ENCODE data around the gene SCAANT1.

The SCAANT1 gene

DNA sequence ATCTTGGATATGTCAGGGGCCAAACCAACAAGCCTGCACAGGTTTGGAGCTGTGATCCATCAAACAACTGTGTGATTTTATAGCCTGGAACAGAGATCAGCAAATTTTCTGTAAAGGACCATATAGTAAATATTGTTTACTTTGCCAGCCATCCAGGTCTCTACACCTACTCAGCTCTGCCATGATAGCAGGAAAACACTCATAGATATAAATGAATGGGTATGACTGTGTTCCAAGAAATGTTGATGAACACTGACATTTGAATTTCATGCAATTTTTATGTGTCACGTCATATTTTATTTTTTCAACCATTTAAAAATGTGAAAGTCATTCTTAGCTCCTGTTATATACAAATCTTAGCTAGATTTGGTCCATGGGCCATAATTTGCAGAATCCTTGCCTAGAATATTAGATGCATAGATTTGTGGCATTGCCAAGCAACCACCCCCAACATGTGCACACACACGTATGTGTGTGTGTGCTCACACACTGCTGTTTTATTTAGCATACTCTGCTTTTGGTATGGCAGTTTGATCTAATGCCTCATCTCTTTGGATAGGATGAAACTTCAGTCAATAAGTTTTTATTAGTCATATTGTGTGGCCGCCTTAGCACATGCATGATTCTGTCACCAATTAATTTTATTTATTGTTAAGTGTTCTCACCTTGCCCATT lies 42.1 kb downstream of the SCAANT1 start:
- TF ChIP-seq PAX5 (IDR thresholded peaks at IDR 0.05; ENCODE audit: insufficient read depth, low read length, severe bottlenecking) (no peak), TAF1 (IDR thresholded peaks at IDR 0.05; ENCODE audit: low read depth, low read length) (no peak)
- FAIRE-seq = peak; percentile 64
- no peak for DNase-seq (ENCODE audit: insufficient read length, low spot score)

DNA sequence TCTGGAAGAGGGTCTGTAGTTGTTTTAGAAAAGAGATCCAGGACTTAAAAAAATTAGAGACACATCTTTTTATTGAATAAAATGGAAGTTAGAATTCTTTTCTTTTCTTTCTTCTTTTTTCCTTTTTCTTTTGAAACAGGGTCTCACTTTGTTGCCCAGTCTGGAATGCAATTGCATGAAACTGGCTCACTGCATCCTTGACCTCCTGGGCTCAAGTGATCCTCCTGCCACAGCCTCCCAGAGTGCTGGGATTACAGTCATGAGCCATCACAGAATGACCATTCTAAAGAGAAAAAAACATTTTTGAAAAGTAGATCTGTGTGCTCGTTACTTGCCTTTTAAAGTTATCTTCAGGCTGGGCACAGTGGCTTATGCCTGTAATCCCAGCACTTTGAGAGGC lies 45.0 kb downstream of the SCAANT1 start:
- TF ChIP-seq SPI1 (IDR thresholded peaks at IDR 0.05; ENCODE audit: low read depth, low read length) = no peak
- TF ChIP-seq POLR2AphosphoS5 (IDR thresholded peaks at IDR 0.05; ENCODE audit: low read depth, low read length) = no peak
- no peak for TF ChIP-seq TAF1 (IDR thresholded peaks at IDR 0.05; ENCODE audit: low read depth, low read length)
- TF ChIP-seq POU2F2 (IDR thresholded peaks at IDR 0.05; ENCODE audit: low read depth, low read length) = no peak
- no peak for TF ChIP-seq POLR2A (IDR thresholded peaks at IDR 0.05; ENCODE audit: low read depth, low read length)
- no peak for TF ChIP-seq PAX5 (IDR thresholded peaks at IDR 0.05; ENCODE audit: insufficient read depth, low read length, severe bottlenecking)
- FAIRE-seq = no peak

DNA sequence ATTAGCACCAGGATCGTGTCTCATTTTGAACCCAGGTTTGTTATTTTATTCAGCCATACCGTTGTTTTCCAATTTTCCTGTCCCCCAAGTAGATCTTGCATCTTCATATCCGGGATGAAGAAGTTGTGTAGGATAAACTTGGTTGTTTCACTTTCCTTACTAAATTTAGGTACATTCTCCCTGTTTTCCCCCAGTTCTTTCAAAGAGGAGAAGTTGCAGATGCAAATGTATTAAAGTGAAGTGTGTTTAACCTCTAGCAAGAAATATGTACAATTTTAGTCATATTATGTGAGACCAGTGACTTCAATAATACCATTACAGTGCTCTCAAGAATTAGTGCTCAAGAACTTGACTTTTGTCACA lies 47.2 kb downstream of the SCAANT1 start:
- FAIRE-seq = no peak

More for the DNA sequence above, 45.0 kb downstream of the SCAANT1 start:
- no peak for DNase-seq (ENCODE audit: insufficient read length, low spot score)

DNA sequence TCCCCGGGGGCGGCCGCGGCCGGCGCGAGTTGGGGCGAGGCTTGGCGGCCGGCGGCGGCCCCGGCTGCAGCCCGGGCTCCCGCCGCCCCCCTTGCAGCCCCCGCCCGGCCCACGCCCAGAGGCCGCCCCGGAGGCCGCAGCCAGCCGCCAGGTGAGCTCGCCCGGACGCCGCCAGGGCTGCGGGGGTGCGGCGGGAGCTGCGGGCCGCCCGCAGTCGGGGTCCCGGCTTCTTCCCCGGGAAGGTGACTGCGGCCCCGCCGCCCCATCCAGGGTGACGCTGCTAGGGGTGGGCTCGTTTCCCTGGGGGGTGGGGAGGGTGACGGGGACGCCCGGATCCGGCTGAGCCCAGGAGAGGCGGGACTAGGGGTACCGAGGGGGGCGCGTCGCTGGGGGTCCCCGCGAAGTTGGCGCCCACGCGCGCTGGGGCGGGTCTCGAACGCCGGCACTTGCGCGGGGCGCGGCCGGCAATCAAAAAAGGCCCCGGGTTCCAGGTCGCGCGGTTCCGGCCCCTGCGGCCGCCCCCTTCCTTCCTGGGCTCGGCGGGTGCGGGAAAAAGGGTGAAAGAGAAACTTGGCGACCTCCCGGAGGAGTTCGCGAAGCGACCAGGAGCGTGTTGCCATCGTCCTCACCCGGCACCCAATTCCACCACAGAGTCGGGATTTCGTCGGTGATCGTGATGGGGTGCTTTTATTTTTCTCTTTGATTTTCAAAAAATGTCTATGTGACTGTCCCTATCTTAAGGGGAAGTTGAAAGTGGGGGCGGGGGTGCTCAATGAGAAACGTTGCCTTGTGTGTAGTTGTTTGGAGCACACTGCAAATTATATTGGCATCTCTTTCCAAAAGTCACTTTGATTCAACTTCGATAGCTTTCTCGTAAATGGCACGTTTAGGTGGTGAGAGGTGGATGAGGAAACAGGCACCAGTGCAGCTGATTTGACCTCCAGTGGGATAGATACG lies 47.9 kb downstream of the SCAANT1 start:
- DNase-seq (ENCODE audit: insufficient read length, low spot score) (peak; percentile 56), FAIRE-seq (peak; percentile 85)
- TF ChIP-seq PAX5 (IDR thresholded peaks at IDR 0.05; ENCODE audit: insufficient read depth, low read length, severe bottlenecking) (no peak), POLR2A (IDR thresholded peaks at IDR 0.05; ENCODE audit: low read depth, low read length) (no peak), SPI1 (IDR thresholded peaks at IDR 0.05; ENCODE audit: low read depth, low read length) (no peak), POLR2AphosphoS5 (IDR thresholded peaks at IDR 0.05; ENCODE audit: low read depth, low read length) (no peak), POU2F2 (IDR thresholded peaks at IDR 0.05; ENCODE audit: low read depth, low read length) (no peak), TAF1 (IDR thresholded peaks at IDR 0.05; ENCODE audit: low read depth, low read length) (no peak)

More for the DNA sequence above, 47.2 kb downstream of the SCAANT1 start:
- DNase-seq (ENCODE audit: insufficient read length, low spot score) = no peak
- no peak for TF ChIP-seq PAX5 (IDR thresholded peaks at IDR 0.05; ENCODE audit: insufficient read depth, low read length, severe bottlenecking)
- no peak for TF ChIP-seq POU2F2 (IDR thresholded peaks at IDR 0.05; ENCODE audit: low read depth, low read length)
- no peak for TF ChIP-seq TAF1 (IDR thresholded peaks at IDR 0.05; ENCODE audit: low read depth, low read length)
- no peak for TF ChIP-seq POLR2AphosphoS5 (IDR thresholded peaks at IDR 0.05; ENCODE audit: low read depth, low read length)
- TF ChIP-seq POLR2A (IDR thresholded peaks at IDR 0.05; ENCODE audit: low read depth, low read length) = no peak
- TF ChIP-seq SPI1 (IDR thresholded peaks at IDR 0.05; ENCODE audit: low read depth, low read length) = no peak

DNA sequence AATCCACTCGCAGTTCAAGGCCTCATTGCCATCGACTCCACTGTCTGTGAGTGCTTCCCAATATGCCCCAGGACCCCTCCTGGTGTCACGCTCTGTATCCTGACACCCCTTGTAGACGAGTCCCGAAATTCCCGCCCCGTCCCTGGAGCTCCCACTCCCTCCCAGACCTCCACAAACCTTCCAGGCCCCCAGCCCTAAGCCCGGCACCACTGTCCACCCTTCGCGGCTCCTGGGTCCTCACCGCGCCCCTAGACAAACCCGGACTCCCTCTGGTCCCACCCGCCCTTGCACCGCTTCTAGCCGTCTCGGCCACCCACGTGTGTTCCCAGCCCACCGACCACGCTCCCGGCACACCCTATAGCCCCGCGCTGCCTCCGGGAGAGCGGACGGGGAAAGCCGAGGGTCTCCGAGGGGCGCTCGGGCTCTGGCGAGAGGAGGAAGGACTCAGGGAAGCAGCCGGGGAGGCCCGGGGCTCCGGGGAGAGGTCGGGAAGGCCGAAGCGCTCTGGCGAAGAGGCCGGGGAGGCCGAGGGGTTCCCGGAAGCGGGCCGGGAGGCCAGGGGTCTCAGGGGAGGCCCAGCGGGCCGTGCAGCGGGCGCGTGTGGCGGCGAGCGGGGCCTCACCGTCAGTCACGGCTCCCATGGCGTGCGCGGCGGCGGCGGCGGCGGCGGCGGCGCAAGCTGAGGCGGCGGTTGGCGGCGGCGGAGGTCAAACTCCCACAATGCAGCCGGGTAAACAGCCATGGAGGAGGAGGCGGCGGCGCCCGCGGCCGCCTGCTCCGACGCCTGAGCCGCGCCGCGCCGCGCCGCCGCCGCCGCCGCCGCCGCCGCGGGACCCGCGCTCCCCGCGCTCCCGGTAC lies 48.8 kb downstream of the SCAANT1 start, which contains the start of the genes ATXN7 and THOC7:
Gene ATXN7 (plus strand): TSS at position 718 of the 858 bp plus-strand sequence. CDS start 48,732 bp downstream, outside the sequence.
Gene THOC7 (minus strand): TSS at position 656 of the 858 bp plus-strand sequence. CDS start 15 bp downstream, at position 641.
- FAIRE-seq = peak; percentile 41

DNA sequence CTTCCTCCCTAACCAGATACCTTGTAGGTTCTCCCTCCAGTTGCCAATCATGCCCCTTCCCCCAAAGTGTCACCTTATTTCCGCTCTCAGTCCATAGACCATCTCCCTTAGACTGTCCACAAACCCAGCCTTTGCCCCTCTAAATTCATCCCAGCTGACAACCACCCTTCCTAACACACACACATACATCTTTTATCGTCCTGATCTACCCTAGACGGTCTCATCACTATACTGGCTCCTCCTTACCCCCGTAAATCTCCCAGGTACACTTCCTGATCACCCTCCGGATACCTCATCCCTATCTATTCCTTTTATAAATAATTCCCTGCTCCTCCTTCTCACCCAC lies 49.4 kb downstream of the SCAANT1 start:
- no peak for TF ChIP-seq PAX5 (IDR thresholded peaks at IDR 0.05; ENCODE audit: insufficient read depth, low read length, severe bottlenecking)
- DNase-seq (ENCODE audit: insufficient read length, low spot score) (peak; percentile 6), FAIRE-seq (no peak)

More for the DNA sequence above, 48.8 kb downstream of the SCAANT1 start, which contains the start of the genes ATXN7 and THOC7:
- TF ChIP-seq TAF1 (IDR thresholded peaks at IDR 0.05; ENCODE audit: low read depth, low read length) (no peak), POLR2A (IDR thresholded peaks at IDR 0.05; ENCODE audit: low read depth, low read length) (peak; percentile 25; the same call in 1 of the 2 replicates), POU2F2 (IDR thresholded peaks at IDR 0.05; ENCODE audit: low read depth, low read length) (no peak), SPI1 (IDR thresholded peaks at IDR 0.05; ENCODE audit: low read depth, low read length) (no peak), POLR2AphosphoS5 (IDR thresholded peaks at IDR 0.05; ENCODE audit: low read depth, low read length) (no peak), PAX5 (IDR thresholded peaks at IDR 0.05; ENCODE audit: insufficient read depth, low read length, severe bottlenecking) (no peak)
- DNase-seq (ENCODE audit: insufficient read length, low spot score) = peak; percentile 56

All from GM12891 (cell line).